ENCODE results near the gene EXOG. TPM values are rescaled to one million over a fixed set of nuclear protein-coding genes. Genes with fewer than 3 reads are reported as not detected.

The EXOG gene
- total and polyA plus RNA-seq, 12 donors = 5.8 to 16.3 (median 11.4) TPM

DNA sequence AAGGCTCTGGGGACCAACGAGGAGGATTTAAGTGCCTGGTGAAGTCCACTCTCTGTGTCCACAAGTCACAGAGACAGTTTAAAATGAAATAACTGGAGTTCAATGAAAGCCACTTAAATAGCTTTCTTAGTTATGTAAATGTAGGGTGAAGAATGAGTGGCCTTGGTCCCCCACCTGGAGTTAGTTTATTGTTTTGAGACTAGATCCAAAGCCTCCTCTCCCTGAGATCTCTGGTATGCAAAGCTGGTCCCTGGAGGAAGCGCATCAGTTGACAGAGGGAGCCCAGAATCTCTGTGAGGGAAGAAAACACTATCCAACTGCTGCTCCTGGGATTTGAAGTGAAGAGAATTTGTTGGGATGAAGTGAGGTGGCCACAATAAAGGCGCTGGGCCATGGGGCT is 40.5 kb downstream of the EXOG start:
- Histone ChIP-seq H3K27ac (no peak overlapping the region), H3K4me3 (no peak overlapping the region), H3K9me3 (replicated peaks in 1 of 3) (no peaks in the 10 kb centered on the region), H3K36me3 (replicated peaks in 1 of 2) (no peaks in the 10 kb centered on the region), H3K27me3 (no peaks in the 10 kb centered on the region), H3K4me1 (replicated peaks in 1 of 2) (no peaks in the 10 kb centered on the region)
- TF ChIP-seq, protein P1, sequence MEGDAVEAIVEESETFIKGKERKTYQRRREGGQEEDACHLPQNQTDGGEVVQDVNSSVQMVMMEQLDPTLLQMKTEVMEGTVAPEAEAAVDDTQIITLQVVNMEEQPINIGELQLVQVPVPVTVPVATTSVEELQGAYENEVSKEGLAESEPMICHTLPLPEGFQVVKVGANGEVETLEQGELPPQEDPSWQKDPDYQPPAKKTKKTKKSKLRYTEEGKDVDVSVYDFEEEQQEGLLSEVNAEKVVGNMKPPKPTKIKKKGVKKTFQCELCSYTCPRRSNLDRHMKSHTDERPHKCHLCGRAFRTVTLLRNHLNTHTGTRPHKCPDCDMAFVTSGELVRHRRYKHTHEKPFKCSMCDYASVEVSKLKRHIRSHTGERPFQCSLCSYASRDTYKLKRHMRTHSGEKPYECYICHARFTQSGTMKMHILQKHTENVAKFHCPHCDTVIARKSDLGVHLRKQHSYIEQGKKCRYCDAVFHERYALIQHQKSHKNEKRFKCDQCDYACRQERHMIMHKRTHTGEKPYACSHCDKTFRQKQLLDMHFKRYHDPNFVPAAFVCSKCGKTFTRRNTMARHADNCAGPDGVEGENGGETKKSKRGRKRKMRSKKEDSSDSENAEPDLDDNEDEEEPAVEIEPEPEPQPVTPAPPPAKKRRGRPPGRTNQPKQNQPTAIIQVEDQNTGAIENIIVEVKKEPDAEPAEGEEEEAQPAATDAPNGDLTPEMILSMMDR (IDR thresholded peaks at IDR 0.05) = no peak
- no peak for TF ChIP-seq POLR2A (IDR thresholded peaks at IDR 0.05)
- intact Hi-C loops (cut with DNase I) = no loop called here
- 86 to 91% (median 89%) methylated on average over 3 of the region's 3 CpGs for WGBS, 4 donors
- DNase-seq = peak in 1 of 7 donors; percentile 2

DNA sequence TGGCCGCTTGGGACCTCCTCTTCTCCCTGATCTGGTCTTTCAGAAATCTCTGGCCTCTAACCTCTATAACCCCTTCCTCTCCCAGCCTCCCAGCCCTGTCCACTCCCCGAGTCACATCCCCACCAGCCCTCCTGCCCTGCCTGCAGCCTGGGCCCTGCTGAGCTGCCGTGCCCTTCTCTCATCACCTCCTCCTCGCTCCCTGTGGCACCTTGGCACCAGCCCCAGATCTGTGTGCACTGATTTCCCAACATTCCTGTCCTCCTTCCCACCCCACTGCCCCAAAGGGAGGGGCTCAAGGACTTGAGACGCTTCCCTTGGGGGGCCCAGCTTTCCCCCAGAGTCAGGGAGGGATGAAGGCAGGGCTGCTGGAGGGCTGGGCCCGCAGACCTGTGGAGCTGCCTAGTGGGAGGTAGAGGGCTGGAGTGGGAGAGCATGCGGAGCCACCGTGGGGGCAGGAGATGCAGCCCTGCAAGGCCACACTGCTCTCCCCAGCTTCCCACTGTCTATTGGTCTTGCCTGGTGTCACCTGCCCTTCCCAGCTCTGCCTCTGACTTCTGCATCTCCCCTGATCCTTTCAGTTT is 42.7 kb downstream of the EXOG start:
- H3K4me1 ChIP-seq (replicated peaks in 1 of 2) = no peaks in the 10 kb centered on the region

DNA sequence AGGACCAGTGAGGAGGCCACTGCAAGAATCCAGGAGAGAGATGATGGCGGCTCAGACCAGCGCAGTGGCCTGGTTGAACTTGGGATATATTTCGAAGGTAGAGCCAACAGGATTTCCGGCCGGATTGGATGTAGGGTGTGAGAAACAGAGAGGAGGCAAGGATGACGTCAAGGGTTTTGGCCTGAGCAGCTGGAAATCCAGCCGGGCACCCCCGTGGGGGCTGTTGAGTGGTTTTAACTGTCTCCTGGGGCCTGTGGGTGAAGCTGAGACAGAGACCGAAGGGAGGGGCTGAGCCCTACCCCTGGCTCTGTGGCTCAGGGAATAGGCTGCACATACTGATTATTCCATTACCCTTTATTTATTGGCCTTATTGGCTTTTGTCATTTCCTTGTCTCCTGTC is 45.7 kb downstream of the EXOG start:
- Histone ChIP-seq H3K27me3 (no peaks in the 10 kb centered on the region), H3K36me3 (replicated peaks in 1 of 2) (no peaks in the 10 kb centered on the region), H3K4me1 (replicated peaks in 1 of 2) (no peaks in the 10 kb centered on the region), H3K27ac (no peak overlapping the region), H3K9me3 (replicated peaks in 1 of 3) (no peaks in the 10 kb centered on the region), H3K4me3 (no peak overlapping the region)
- WGBS, 4 donors = 79 to 89% (median 82%) methylated on average over 9 of the region's 9 CpGs
- no peak for DNase-seq
- no peak for TF ChIP-seq POLR2A (IDR thresholded peaks at IDR 0.05)
- TF ChIP-seq, protein P1 (IDR thresholded peaks at IDR 0.05) = no peak
- intact Hi-C loops (cut with DNase I) = no loop called here

More for the DNA sequence above, 42.7 kb downstream of the EXOG start:
- H3K4me3 ChIP-seq = no peak overlapping the region
- peak in 4 of 7 donors; percentile 26 to 51 (median 30) for DNase-seq
- no peaks in the 10 kb centered on the region for H3K36me3 ChIP-seq (replicated peaks in 1 of 2)
- WGBS, 4 donors = 68 to 78% (median 69%) methylated on average over 8 of the region's 8 CpGs
- TF ChIP-seq, protein P1 (IDR thresholded peaks at IDR 0.05) = no peak
- H3K9me3 ChIP-seq (replicated peaks in 1 of 3) = no peaks in the 10 kb centered on the region
- no peaks in the 10 kb centered on the region for H3K27me3 ChIP-seq
- intact Hi-C loops (cut with DNase I) = no loop called here
- H3K27ac ChIP-seq = no peak overlapping the region

DNA sequence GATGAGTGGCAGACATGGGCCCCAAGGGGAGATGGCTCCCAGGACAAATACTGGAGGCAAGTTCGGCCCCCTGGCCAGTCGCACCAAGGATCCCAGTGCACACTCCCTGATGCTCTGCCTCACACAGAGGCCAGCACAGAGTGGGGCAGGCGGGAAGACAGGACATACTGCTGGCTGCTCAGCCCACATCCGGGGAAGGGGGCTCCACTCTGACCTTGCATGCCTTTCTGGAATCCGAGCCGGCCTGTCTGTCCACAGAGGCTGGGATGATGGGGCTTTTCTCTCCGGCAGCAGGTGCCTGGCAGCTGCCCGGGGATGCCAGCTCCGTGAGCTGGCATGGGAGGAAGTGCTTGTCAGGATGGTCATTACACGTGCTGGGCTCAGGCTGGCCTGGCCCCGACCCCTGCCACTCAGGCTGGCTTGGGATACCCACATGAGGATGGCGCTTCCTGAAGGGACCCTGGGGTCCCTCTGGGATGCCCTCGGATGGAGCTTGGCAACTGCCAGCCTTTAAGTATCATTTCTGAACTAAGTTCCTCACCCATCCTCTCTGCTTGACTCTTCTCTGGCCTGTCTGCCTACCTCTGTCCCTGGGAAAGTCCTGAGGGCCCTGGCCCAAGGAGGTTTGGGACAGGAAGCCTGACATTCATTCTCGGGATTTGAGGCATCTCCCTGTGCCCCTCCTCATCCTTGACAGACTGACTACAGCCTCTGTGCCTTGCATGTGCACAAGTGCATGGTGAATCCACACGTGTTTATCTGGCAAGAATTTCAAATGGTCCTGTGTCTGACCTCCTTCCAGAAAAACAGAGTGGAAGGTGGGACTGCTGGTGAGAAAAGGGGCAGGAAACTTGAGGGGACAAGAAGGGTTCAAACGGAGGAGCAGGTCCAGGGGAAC is 46.5 kb downstream of the EXOG start:
- DNase-seq = no peak
- TF ChIP-seq, protein P1 (IDR thresholded peaks at IDR 0.05) = no peak
- no peak for TF ChIP-seq POLR2A (IDR thresholded peaks at IDR 0.05)
- 55 to 67% (median 62%) methylated on average over 5 to 16 of the region's 16 CpGs for WGBS, 4 donors
- no peaks in the 10 kb centered on the region for H3K4me1 ChIP-seq (replicated peaks in 1 of 2)
- H3K36me3 ChIP-seq (replicated peaks in 1 of 2) = no peaks in the 10 kb centered on the region
- intact Hi-C loops (cut with DNase I) = no loop called here
- no peaks in the 10 kb centered on the region for H3K9me3 ChIP-seq (replicated peaks in 1 of 3)
- H3K4me3 ChIP-seq = no peak overlapping the region
- no peak overlapping the region for H3K27ac ChIP-seq
- H3K27me3 ChIP-seq = no peaks in the 10 kb centered on the region

Data from adrenal gland (tissue), 12 donors.